ENCODE measurements around the gene AP1G1.
"Not testable (repeated sequence)": the region's sequence is repeated elsewhere in the genome, so short reads cannot be mapped to it uniquely, and the experiment has no call there.

Gene AP1G1

DNA sequence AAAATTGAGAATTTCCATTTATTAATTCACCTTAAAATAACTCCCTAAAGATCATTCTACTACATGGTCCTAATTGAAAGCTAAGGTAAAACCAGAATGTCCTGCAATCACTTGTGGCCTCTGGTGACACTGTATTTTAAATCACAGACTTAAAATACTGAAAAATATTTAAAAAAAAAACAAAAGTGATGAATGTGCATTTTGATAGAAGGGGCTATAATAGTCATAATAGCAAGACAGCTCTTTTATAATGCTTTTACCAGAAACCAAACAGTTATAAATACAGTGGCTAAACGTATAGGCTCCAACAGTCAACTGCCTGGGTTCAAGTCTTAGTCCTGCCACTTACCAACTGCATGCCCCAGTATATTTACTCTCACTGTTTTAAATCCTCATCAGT, 105.3 kb downstream of the AP1G1 start:
- DNase-seq (ENCODE audit: low read depth in 2 of 2) = no peak

DNA sequence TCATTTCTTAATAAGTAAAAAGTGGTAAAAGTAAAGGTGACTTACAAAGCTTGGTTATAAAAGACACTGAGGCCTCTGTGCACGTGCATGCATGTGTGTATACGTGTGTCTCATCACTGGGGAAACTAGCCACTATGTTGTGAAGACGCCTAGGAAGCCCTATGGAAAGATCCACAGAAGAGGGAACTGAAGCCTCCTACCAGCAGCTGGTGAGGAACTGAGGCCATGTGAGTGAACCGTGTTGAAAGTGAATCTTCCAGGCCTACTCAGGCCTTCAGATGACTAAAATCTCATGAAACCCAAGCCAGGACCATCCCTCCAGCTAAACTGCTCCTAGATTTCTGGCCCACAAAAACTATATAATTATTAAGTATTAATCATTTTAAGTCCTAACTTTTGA, 107.8 kb downstream of the AP1G1 start:
- DNase-seq (ENCODE audit: low read depth in 2 of 2) = no peak

DNA sequence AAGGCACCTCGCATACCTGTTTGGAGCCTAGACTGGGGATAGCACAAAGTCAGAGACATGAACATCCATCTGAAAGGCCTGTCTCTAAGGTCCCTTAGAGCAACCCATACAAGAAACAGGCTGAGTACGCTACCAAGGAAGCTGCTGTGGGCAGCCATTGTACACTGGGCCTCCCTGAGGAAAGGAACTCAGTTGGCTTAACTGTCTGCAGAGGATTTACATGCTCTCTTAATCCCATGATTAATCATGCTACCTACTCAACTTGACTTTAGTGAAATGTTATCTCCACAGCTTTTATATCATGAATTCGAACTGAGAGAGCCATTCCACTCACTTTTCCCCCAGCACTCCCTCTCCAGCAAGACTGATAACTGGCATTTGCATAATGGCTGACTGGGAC, 110.1 kb downstream of the AP1G1 start:
- DNase-seq (ENCODE audit: low read depth in 2 of 2) = no peak

DNA sequence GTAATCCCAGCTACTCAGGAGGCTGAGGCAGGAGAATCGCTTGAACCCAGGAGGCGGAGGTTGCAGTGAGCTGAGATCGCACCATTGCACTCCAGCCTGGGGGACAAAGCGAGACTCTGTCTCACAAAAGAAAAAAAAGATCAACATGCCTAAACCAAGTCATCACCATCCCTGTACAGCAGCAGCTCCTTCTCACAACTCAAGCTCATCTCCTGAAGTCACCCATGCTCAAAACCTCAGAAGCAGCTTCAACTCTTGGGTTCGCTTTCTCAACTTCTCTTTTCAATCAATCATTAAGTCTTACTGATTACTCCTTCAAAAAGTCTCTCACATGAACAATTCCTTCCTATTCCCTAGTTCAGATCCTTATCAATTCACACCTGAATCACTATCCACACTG, 115.5 kb downstream of the AP1G1 start:
- no peak for DNase-seq (ENCODE audit: low read depth in 2 of 2)

DNA sequence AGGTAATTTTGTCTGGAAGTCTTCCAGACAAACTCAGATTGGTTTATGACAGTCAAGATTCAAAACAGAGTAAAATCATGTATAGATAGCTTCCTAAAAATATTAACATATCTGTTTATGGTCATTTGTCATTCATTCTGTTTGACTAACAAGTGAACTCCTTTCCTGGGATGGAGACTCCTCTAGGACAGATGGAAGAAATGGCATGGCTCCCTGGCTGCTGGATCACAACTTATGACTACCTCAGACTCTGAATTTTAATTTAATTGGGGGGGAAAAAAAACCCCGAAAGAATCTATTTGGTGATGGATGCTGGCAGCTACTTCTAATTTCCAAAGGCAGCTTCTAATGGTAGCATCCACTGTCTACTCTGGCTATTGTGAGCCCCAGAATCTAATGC, 118.7 kb downstream of the AP1G1 start:
- DNase-seq (ENCODE audit: low read depth in 2 of 2) = no peak

DNA sequence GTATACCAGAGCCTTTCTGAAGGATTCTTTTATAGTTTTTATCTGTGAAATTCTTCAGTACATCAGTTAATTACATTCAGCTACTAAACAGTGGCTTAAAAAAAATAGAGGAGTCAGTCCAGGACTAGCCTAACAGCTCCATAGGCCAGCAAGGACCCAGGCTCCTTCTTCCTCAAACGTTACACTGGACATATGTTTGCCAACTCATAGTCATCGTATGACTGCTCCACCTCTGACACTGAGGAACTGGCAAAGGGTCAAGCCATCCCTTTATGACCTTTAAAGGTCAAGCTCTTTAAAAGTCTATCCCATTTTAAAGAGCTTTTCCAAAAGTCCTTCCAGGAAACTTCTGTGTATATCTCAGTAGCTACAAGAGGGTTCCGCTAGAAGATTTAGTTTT, 120.8 kb downstream of the AP1G1 start:
- no peak for DNase-seq (ENCODE audit: low read depth in 2 of 2)

DNA sequence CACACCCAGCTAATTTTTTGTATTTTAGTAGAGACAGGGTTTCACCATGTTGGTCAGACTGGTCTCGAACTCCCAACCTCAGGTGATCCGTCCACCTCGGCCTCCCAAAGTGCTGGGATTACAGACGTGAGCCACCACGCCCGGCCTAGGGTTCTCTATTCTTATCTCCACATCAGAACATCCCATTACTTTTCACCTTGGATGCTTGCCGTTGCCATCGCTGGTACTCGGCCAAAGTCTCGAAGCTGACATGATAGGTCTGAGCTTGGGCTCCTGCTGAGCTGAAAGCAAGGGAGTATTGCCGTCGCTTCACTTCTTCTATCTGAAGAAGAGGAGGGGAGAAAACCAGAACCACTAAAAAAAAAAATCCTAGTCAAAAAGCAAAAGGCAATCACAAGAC, 124.4 kb downstream of the AP1G1 start:
- not testable (repeated sequence) for DNase-seq (ENCODE audit: low read depth in 2 of 2)

DNA sequence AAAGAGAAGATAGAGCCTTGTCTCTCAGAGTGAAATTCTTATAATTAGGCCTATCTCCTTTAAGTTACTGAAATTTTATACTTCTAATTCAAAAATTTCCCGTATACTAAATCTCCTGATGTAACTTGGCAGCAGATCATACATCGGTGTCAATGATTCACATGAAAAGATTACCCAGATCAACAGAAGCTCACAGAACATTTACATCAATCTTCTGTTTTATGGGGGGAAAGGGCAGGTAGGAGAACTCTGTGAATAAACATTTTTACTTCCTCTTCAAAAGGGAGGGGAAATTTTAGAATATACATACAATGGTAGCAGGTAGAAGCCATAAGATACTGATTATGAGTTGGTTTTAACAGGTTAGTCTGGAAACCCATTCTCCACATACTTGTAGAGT, 127.3 kb downstream of the AP1G1 start:
- DNase-seq (ENCODE audit: low read depth in 2 of 2) = no peak

All from stimulated activated CD8-positive, alpha-beta memory T cell treated with anti-CD3 and anti-CD28 coated beads, Interleukin-15, amount 100 ng/mL, for 4 hours (primary cell).